K562 (cell line): ENCODE results near the gene ZSCAN22. TPM values are rescaled to one million over a fixed set of nuclear protein-coding genes. Genes with fewer than 3 reads are reported as not detected.

Source experiments
- ATF7 ChIP-seq: fragments of 450-650 bp; IDR thresholded peaks from 2 replicates; pipeline ENCODE4 v1.7.1; 2014; ENCODE audit warnings: mild to moderate bottlenecking, moderate library complexity
- CBX2 ChIP-seq: fragments of 200-600 bp; sonication (generic); IDR thresholded peaks from one replicate; pipeline ENCODE4 v1.6.1; 2012; ENCODE audit warnings: mild to moderate bottlenecking, low read length, inconsistent platforms; ENCODE audit not compliant: insufficient read depth, poor library complexity, severe bottlenecking
- DACH1 ChIP-seq: fragments of 450-650 bp; IDR thresholded peaks from 2 replicates; pipeline ENCODE4 v1.6.1; 2018; ENCODE audit not compliant: partially characterized antibody
- DNMT1 ChIP-seq: fragments of 450-650 bp; IDR thresholded peaks from 2 replicates; pipeline ENCODE4 v1.6.1; 2016; ENCODE audit warnings: antibody characterized with exemption, mild to moderate bottlenecking
- MCM5 ChIP-seq: fragments of 450-650 bp; IDR thresholded peaks from 2 replicates; pipeline ENCODE4 v1.6.1; 2016; ENCODE audit warnings: low read depth
- MEIS2 ChIP-seq: fragments of 450-650 bp; IDR thresholded peaks from 2 replicates; pipeline ENCODE4 v1.6.1; 2014; ENCODE audit warnings: mild to moderate bottlenecking; ENCODE audit not compliant: partially characterized antibody
- PHF21A ChIP-seq: fragments of 450-650 bp; IDR thresholded peaks from 2 replicates; pipeline ENCODE4 v1.6.1; 2017; ENCODE audit warnings: low read depth, borderline replicate concordance
- PRPF4 ChIP-seq: fragments of 200-400 bp; formaldehyde crosslinking; IDR thresholded peaks from one replicate; pipeline ENCODE4 v1.6.1; 2017; ENCODE audit warnings: low read length, low read depth, mild to moderate bottlenecking; ENCODE audit not compliant: insufficient read depth, poor library complexity, severe bottlenecking
- PYGO2 ChIP-seq: fragments of 450-650 bp; IDR thresholded peaks from 2 replicates; pipeline ENCODE4 v1.6.1; 2016; ENCODE audit warnings: mild to moderate bottlenecking, missing genetic modification characterization, moderate library complexity, missing compliant biosample characterization
- RBM14 ChIP-seq: fragments of 200-400 bp; formaldehyde crosslinking; IDR thresholded peaks from 2 replicates; pipeline ENCODE4 v1.6.1; 2018; ENCODE audit warnings: low read depth, mild to moderate bottlenecking, low read length, moderate library complexity, borderline replicate concordance; ENCODE audit not compliant: insufficient read depth
- SMAD4 ChIP-seq: fragments of 250-450 bp; sonication (Bioruptor Pico); conservative IDR thresholded peaks from 2 replicates; pipeline ENCODE4 v1.8.0; 2021; ENCODE audit warnings: inconsistent platforms, mild to moderate bottlenecking, moderate library complexity
- SNIP1 ChIP-seq: fragments of 450-650 bp; IDR thresholded peaks from 2 replicates; pipeline ENCODE4 v1.7.1; 2017; ENCODE audit warnings: low read depth, mild to moderate bottlenecking
- TBL1XR1 ChIP-seq, 2 experiments: IDR thresholded peaks; 2 replicates each; pipeline ENCODE4 v1.6.1; 2012; ENCODE audit warnings: improper control_type of control experiment in 2 of 2, low read length in 2 of 2, mild to moderate bottlenecking in 1 of 2
- TCFL5 ChIP-seq: fragments of 250-450 bp; sonication (Bioruptor Pico); conservative IDR thresholded peaks from 2 replicates; pipeline ENCODE4 v1.6.1; 2021; ENCODE audit warnings: mild to moderate bottlenecking, moderate library complexity, matching md5 sums
- ZNF586 ChIP-seq: fragments of 450-650 bp; formaldehyde crosslinking; conservative IDR thresholded peaks from 2 replicates; pipeline ENCODE4 v1.4.0; 2020; ENCODE audit warnings: mild to moderate bottlenecking, moderate library complexity
- polyA plus RNA-seq, 8 experiments: library from polyadenylated mRNA; depleted of rRNA in 4 of 8; stranded (reverse) in 5 of 8; unstranded in 3 of 8; fragments of >200 nt; fragmentation: Nextera tagmentation in 2 of 8; fragmentation: Illumina TruSeq in 1 of 8; extraction: Ambion mirVana in 2 of 8; extraction: Trizol in 1 of 8; gene quantifications; 2 replicates each; pipeline versions ENCODE4 v1.2.1 to v1.2.3, GENCODE V29; 2011 to 2014; ENCODE audit warnings: inconsistent platforms in 1 of 8, missing spikeins in 1 of 8
- total RNA-seq, 7 experiments: library from RNA; depleted of rRNA in 6 of 7; stranded (reverse); fragments of >200 nt in 6 of 7; fragmentation: Illumina TruSeq in 2 of 7; extraction: Trizol in 2 of 7; gene quantifications; 2 replicates each; pipeline versions ENCODE4 v1.2.1 to v1.2.3, GENCODE V29; 2011 to 2021; ENCODE audit warnings: low replicate concordance in 1 of 7
- TF ChIP-seq, protein P1 (sequence below): fragments of 250-450 bp; sonication (Bioruptor Pico); IDR thresholded peaks from 2 replicates; pipeline ENCODE4 v1.4.0; 2020; ENCODE audit warnings: mild to moderate bottlenecking
- TF ChIP-seq, protein P2 (sequence below), 2 experiments: fragments of 450-650 bp; IDR thresholded peaks; 2 replicates each; pipeline ENCODE4 v1.6.1; 2016
- TF ChIP-seq, protein P3 (sequence below): fragments of 250-450 bp; sonication (Bioruptor Pico); IDR thresholded peaks from 2 replicates; pipeline ENCODE4 v1.5.0; 2020; ENCODE audit warnings: mild to moderate bottlenecking

The ZSCAN22 gene
- total and polyA plus RNA-seq, 9 of the 15 experiments (the other 6 are each of a cell fraction or from before 2014, with no cell fraction given) = 0.98 to 5.3 (median 3.0) TPM

DNA sequence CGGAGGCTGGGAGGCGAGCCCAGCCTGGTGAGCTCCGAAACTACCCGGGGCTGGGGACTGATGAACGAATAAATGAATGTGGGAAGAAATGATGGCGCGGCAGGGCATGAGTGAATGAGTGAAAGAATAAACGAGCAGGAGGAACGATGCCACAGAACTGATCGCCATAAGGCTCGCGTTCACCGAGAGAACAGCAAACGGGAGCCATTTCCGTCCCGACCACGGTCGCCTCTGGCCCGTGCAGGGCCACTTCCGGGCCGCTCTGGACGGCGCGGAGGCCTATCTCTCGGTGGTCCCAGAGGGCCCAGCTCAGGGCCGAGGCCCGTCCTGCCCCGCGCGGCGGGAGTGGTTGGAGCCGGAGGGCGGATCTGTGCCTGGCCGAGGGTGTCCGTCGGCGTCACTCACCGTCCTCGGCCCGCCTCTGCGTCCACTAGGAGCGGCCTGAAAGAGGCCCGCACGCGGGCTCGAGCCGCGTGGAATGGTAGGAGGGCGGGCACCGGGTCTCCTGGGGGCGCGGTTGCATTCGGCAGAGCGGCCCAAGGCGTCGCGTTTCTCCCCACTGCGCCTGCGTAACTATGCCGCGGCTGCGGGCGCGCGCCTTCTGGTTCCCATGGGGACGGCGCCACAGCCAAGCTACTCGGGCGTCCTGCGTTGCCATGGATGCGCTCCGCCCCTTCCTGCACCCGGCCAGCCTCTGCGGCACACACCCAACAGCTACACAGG lies 35.6 kb downstream of the ZSCAN22 start, which contains the start of gene ZNF497 (continued):
- TF ChIP-seq, protein P1, sequence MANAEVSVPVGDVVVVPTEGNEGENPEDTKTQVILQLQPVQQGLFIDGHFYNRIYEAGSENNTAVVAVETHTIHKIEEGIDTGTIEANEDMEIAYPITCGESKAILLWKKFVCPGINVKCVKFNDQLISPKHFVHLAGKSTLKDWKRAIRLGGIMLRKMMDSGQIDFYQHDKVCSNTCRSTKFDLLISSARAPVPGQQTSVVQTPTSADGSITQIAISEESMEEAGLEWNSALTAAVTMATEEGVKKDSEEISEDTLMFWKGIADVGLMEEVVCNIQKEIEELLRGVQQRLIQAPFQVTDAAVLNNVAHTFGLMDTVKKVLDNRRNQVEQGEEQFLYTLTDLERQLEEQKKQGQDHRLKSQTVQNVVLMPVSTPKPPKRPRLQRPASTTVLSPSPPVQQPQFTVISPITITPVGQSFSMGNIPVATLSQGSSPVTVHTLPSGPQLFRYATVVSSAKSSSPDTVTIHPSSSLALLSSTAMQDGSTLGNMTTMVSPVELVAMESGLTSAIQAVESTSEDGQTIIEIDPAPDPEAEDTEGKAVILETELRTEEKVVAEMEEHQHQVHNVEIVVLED = 0 out of 2 replicates have a peak, but pooled peaks have one; percentile 33
- TF ChIP-seq MEIS2 (peak; percentile 82), TCFL5 (CRISPR knock-in tag) (no peak), PRPF4 (no peak), DNMT1 (no peak), ZNF586 (CRISPR knock-in tag) (no peak), CBX2 (no peak), TBL1XR1 (IDR thresholded peaks at IDR 0.05; ENCODE audit: low read length in 2 of 2) (peak in 1 of 2 experiments; percentile 94), ATF7 (peak; percentile 86; the same call in 1 of the 2 replicates), SMAD4 (CRISPR knock-in tag) (no peak), DACH1 (no peak), PHF21A (no peak), PYGO2 (tag) (no peak), SNIP1 (peak; percentile 95), RBM14 (no peak), MCM5 (no peak)
- TF ChIP-seq, protein P2, sequence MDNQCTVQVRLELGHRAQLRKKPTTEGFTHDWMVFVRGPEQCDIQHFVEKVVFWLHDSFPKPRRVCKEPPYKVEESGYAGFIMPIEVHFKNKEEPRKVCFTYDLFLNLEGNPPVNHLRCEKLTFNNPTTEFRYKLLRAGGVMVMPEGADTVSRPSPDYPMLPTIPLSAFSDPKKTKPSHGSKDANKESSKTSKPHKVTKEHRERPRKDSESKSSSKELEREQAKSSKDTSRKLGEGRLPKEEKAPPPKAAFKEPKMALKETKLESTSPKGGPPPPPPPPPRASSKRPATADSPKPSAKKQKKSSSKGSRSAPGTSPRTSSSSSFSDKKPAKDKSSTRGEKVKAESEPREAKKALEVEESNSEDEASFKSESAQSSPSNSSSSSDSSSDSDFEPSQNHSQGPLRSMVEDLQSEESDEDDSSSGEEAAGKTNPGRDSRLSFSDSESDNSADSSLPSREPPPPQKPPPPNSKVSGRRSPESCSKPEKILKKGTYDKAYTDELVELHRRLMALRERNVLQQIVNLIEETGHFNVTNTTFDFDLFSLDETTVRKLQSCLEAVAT (IDR thresholded peaks at IDR 0.05) = peak; percentile 9 to 83; a peak in 2 of 4 replicates
- TF ChIP-seq, protein P3, sequence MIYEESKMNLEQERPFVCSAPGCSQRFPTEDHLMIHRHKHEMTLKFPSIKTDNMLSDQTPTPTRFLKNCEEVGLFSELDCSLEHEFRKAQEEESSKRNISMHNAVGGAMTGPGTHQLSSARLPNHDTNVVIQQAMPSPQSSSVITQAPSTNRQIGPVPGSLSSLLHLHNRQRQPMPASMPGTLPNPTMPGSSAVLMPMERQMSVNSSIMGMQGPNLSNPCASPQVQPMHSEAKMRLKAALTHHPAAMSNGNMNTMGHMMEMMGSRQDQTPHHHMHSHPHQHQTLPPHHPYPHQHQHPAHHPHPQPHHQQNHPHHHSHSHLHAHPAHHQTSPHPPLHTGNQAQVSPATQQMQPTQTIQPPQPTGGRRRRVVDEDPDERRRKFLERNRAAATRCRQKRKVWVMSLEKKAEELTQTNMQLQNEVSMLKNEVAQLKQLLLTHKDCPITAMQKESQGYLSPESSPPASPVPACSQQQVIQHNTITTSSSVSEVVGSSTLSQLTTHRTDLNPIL = no peak
